MCF 10A (cell line): ENCODE results near the gene FBXO22. TPM values are rescaled to one million over a fixed set of nuclear protein-coding genes. Genes with fewer than 3 reads are reported as not detected.
A peak's percentile ranks its signal among the peaks of the same experiment; 100 is the strongest.

Experiments used
- BruUV-seq: library from RNA; stranded (reverse); fragments of 400-500 nt; replicated peaks from 2 replicates; lab custom pipeline; 2021; lab: Mats Ljungman, UMichigan
- CTCF ChIA-PET: fragments of 300-600 bp; sonication (Branson Sonifier 250); formaldehyde crosslinking; extraction: SDS; loops from one replicate; lab custom pipeline; 2021; ENCODE audit warnings: antibody characterized with exemption, inconsistent platforms; lab: Yijun Ruan, JAX
- POLR2A ChIA-PET: fragments of 300-600, 350-650 bp; sonication (Branson Sonifier 250); formaldehyde crosslinking; extraction: SDS; loops from one replicate; lab custom pipeline; 2020; ENCODE audit warnings: antibody characterized with exemption, inconsistent platforms; lab: Yijun Ruan, JAX
- DNase-seq: peaks from one replicate; pipeline ENCODE4 v3.0.0-alpha.2; 2018; ENCODE audit not compliant: unreplicated experiment
- H3K27ac Mint-ChIP-seq: one replicate; pipeline ENCODE4 v1.8.0; 2022; ENCODE audit warnings: mild to moderate bottlenecking, low read depth, mixed read lengths; ENCODE audit not compliant: unreplicated experiment
- H3K27me3 Mint-ChIP-seq: one replicate; pipeline ENCODE4 v1.8.0; 2022; ENCODE audit warnings: mixed read lengths; ENCODE audit not compliant: insufficient read depth, unreplicated experiment
- H3K36me3 Mint-ChIP-seq: one replicate; pipeline ENCODE4 v1.8.0; 2022; ENCODE audit warnings: mild to moderate bottlenecking, moderate library complexity, mixed read lengths; ENCODE audit not compliant: insufficient read depth, unreplicated experiment
- H3K4me1 Mint-ChIP-seq: one replicate; pipeline ENCODE4 v1.8.0; 2022; ENCODE audit warnings: mixed read lengths; ENCODE audit not compliant: insufficient read depth, unreplicated experiment
- H3K4me3 Mint-ChIP-seq: one replicate; pipeline ENCODE4 v1.8.0; 2022; ENCODE audit warnings: mild to moderate bottlenecking, moderate library complexity, mixed read lengths; ENCODE audit not compliant: unreplicated experiment
- H3K9me3 Mint-ChIP-seq: one replicate; pipeline ENCODE4 v1.8.0; 2022; ENCODE audit warnings: mixed read lengths; ENCODE audit not compliant: unreplicated experiment
- intact Hi-C: fragments of 100-400 bp; cut with micrococcal nuclease; formaldehyde crosslinking; loops from 2 replicates; pipeline ENCODE4 v1.14.1; 2022
- total RNA-seq: library from RNA; stranded (reverse); gene quantifications from 2 replicates; pipeline ENCODE4 v1.2.3, GENCODE V29; 2022
- TF ChIP-seq, protein P1 (sequence below): fragments of 200-600 bp; IDR thresholded peaks from one replicate; pipeline ENCODE4 v1.8.0; 2022; ENCODE audit warnings: antibody characterized with exemption, mild to moderate bottlenecking; ENCODE audit not compliant: unreplicated experiment

The FBXO22 gene
- total RNA-seq, 1 experiment from 2014 or later = 70.7 TPM

DNA sequence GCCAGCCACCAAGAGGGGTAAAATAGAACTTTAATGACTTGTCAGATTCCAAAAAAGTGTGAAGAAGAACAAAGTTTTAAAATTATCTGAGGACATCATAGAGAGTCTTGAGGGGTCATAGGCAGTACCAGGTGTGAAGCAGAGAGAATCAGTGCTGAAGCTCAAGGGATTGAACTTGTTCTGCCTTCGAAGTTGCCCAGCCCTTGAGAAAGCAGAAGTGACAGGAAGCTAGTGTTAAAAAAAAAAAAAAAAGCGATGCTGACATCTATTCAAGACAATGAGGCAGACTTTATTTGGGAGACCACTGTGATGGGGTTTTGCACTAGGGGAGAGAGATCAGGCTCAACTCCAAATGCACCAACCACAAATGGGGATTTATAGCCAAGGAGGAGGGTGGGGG lies 21.8 kb downstream of the FBXO22 start:
- Mint-ChIP-seq H3K27ac (peak overlapping the region; percentile 47), H3K4me1 (peaks cover 38% of the 10 kb centered on the region), H3K9me3 (no peaks in the 10 kb centered on the region), H3K36me3 (peaks cover 80% of the 10 kb centered on the region), H3K27me3 (no peaks in the 10 kb centered on the region), H3K4me3 (no peak overlapping the region)
- TF ChIP-seq, protein P1, sequence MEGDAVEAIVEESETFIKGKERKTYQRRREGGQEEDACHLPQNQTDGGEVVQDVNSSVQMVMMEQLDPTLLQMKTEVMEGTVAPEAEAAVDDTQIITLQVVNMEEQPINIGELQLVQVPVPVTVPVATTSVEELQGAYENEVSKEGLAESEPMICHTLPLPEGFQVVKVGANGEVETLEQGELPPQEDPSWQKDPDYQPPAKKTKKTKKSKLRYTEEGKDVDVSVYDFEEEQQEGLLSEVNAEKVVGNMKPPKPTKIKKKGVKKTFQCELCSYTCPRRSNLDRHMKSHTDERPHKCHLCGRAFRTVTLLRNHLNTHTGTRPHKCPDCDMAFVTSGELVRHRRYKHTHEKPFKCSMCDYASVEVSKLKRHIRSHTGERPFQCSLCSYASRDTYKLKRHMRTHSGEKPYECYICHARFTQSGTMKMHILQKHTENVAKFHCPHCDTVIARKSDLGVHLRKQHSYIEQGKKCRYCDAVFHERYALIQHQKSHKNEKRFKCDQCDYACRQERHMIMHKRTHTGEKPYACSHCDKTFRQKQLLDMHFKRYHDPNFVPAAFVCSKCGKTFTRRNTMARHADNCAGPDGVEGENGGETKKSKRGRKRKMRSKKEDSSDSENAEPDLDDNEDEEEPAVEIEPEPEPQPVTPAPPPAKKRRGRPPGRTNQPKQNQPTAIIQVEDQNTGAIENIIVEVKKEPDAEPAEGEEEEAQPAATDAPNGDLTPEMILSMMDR = no peak
- intact Hi-C loops = loop anchor here (5.0 kb wide), 1 partner anchor 132 kb away; the partner anchor contains the start of gene TMEM266
- CTCF ChIA-PET = interaction anchor here (0.6 to 5.0 kb wide), 6 partner anchors 115 to 231 kb away, joined by 3 to 56 read pairs (median 4); no protein-coding TSS in a partner anchor
- POLR2A ChIA-PET = interaction anchor here (0.7 to 9.6 kb wide), 8 partner anchors 20 to 360 kb away, joined by 3 to 96 read pairs (median 4); partner anchors contain the start of gene FBXO22
- no TSS peak for BruUV-seq
- no peak for DNase-seq

DNA sequence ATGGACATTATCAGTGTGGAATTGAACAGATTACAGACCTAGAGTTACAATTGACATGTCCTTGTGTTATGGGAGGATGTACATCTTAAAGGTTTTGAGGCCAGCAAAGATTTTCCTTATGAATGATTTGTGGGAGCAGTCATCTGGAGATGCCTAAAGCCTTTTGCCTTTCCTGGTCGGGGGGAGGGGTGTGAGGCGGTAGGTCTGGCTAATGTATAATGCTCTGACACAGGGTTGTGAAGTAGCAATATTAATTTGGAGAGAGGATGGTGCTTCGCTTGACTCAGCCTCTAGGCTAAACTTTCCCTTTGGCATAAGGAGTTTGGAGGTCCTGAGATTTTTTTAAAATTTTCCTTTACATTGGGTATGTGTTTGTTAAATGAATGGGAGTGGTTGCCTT lies 23.3 kb downstream of the FBXO22 start:
- H3K36me3 Mint-ChIP-seq = peaks cover 83% of the 10 kb centered on the region
- no TSS peak for BruUV-seq
- CTCF ChIA-PET = interaction anchor here (3.5 kb wide), 1 partner anchor 117 kb away, joined by 41 read pairs; no protein-coding TSS in a partner anchor
- no peak overlapping the region for H3K27ac Mint-ChIP-seq
- POLR2A ChIA-PET = interaction anchor here (0.6 to 1.3 kb wide), 2 partner anchors 18 to 23 kb away, joined by 3 to 6 read pairs; partner anchors contain the start of gene FBXO22
- H3K4me3 Mint-ChIP-seq = no peak overlapping the region
- intact Hi-C loops = loop anchor here (5.0 kb wide), 1 partner anchor 130 kb away; the partner anchor contains the start of gene TMEM266
- H3K4me1 Mint-ChIP-seq = peaks cover 29% of the 10 kb centered on the region
- no peaks in the 10 kb centered on the region for H3K9me3 Mint-ChIP-seq
- no peak for DNase-seq
- H3K27me3 Mint-ChIP-seq = no peaks in the 10 kb centered on the region
- TF ChIP-seq, protein P1 = no peak

DNA sequence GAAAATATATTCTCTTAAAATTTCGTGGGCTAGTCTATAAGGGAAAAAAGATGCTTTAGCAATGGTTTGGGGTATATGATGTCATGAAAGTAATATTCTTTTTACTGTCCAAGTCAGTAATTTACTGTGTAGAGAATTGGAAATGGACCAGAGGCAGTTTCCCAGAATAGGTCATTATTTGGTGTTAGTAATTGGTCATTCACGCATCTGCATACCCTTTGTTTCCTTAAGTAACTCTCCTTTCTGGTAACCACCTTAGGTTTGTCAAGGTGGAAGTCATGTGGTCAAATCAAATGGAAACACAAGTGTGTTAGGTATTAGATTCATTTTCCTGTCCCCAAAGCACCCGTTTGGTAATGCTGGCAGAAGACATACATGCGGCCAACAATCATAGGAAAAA lies 23.9 kb downstream of the FBXO22 start:
- DNase-seq = no peak
- BruUV-seq = no TSS peak
- Mint-ChIP-seq H3K27ac (peak overlapping the region; percentile 7), H3K9me3 (no peaks in the 10 kb centered on the region), H3K36me3 (peaks cover 83% of the 10 kb centered on the region), H3K27me3 (no peaks in the 10 kb centered on the region), H3K4me3 (no peak overlapping the region), H3K4me1 (peaks cover 22% of the 10 kb centered on the region)
- intact Hi-C loops = loop anchor here (5.0 kb wide), 1 partner anchor 130 kb away; the partner anchor contains the start of gene TMEM266
- ChIA-PET POLR2A (interaction anchor here (0.6 to 1.3 kb wide), 2 partner anchors 24 to 462 kb away, joined by 3 to 6 read pairs; partner anchors contain the start of gene FBXO22), CTCF (interaction anchor here (1.0 to 3.5 kb wide), 2 partner anchors 23 to 118 kb away, joined by 3 to 41 read pairs; no protein-coding TSS in a partner anchor)
- TF ChIP-seq, protein P1 = no peak
